IMR-90 (cell line): ENCODE data around the gene BMX. TPM values are rescaled to one million over a fixed set of nuclear protein-coding genes. Genes with fewer than 3 reads are reported as not detected.

Experiments
- ATAC-seq: fragments of 200-7000 bp; cut with Tn5 transposase; 2 replicates; pipeline ENCODE4 v1.9.1; 2020; ENCODE audit warnings: low read depth, mild to moderate bottlenecking, moderate library complexity
- BruUV-seq: library from RNA; stranded (reverse); fragments of 400-500 nt; replicated peaks from 2 replicates; lab custom pipeline; 2021; lab: Mats Ljungman, UMichigan
- CTCF ChIA-PET: fragments of 300-600 bp; formaldehyde crosslinking; extraction: SDS; loops from one replicate; lab custom pipeline; 2021; ENCODE audit warnings: antibody characterized with exemption; lab: Yijun Ruan, JAX
- POLR2A ChIA-PET: fragments of 300-600 bp; sonication (Branson Sonifier 250); formaldehyde crosslinking; loops from one replicate; lab custom pipeline; 2022; ENCODE audit warnings: antibody characterized with exemption; ENCODE audit not compliant: unreplicated experiment; lab: Charles Lee
- DNase-seq: peaks from one replicate; pipeline ENCODE4 v3.0.0; 2013
- H2AFZ ChIP-seq: replicated peaks from 2 replicates; pipeline ENCODE3; 2013; ENCODE audit warnings: low read length, mild to moderate bottlenecking; ENCODE audit not compliant: poor library complexity
- H2AK5ac ChIP-seq: 2 replicates; pipeline ENCODE4 v1.6.1; 2013; ENCODE audit warnings: low read depth, low read length, inconsistent platforms
- H2AK9ac ChIP-seq: replicated peaks from 2 replicates; pipeline ENCODE3; 2013; ENCODE audit warnings: mild to moderate bottlenecking, low read depth, low read length, moderate library complexity; ENCODE audit not compliant: poor library complexity
- H2BK120ac ChIP-seq: 2 replicates; pipeline ENCODE4 v1.6.1; 2013; ENCODE audit warnings: low read depth, low read length, inconsistent platforms
- H2BK15ac ChIP-seq: 3 replicates; pipeline ENCODE4 v1.6.1; 2013; ENCODE audit warnings: low read depth, low read length, inconsistent platforms
- H2BK20ac ChIP-seq: 2 replicates; pipeline ENCODE4 v1.6.1; 2013; ENCODE audit warnings: low read depth, mild to moderate bottlenecking, inconsistent platforms, low read length, moderate library complexity
- H2BK5ac ChIP-seq: 2 replicates; pipeline ENCODE4 v1.6.1; 2013; ENCODE audit warnings: mild to moderate bottlenecking, low read depth, low read length, inconsistent platforms; ENCODE audit not compliant: poor library complexity, severe bottlenecking
- H3K14ac ChIP-seq: replicated peaks from 2 replicates; pipeline ENCODE4 v1.6.1; 2013; ENCODE audit warnings: low read depth, low read length, inconsistent platforms
- H3K18ac ChIP-seq: 2 replicates; pipeline ENCODE4 v1.6.1; 2013; ENCODE audit warnings: low read depth, low read length, control low read depth
- H3K23ac ChIP-seq: 2 replicates; pipeline ENCODE4 v1.6.1; 2013; ENCODE audit warnings: low read depth, low read length, inconsistent platforms
- H3K27ac ChIP-seq: 2 replicates; pipeline ENCODE4 v1.5.1; 2013; ENCODE audit warnings: mild to moderate bottlenecking, control low read depth, low read length; ENCODE audit not compliant: insufficient read depth
- H3K27me3 ChIP-seq: 2 replicates; pipeline ENCODE4 v1.6.1; 2013; ENCODE audit warnings: low read length; ENCODE audit not compliant: control insufficient read depth, insufficient read depth
- H3K36me3 ChIP-seq: 2 replicates; pipeline ENCODE4 v1.6.1; 2013; ENCODE audit warnings: low read length, mixed read lengths; ENCODE audit not compliant: control insufficient read depth, insufficient read depth
- H3K4ac ChIP-seq: 2 replicates; pipeline ENCODE4 v1.6.1; 2013; ENCODE audit warnings: low read depth, low read length, inconsistent platforms
- H3K4me1 ChIP-seq: 2 replicates; pipeline ENCODE4 v1.6.1; 2013; ENCODE audit warnings: low read length, mixed read lengths; ENCODE audit not compliant: control insufficient read depth, insufficient read depth
- H3K4me2 ChIP-seq: 2 replicates; pipeline ENCODE4 v1.6.1; 2013; ENCODE audit warnings: low read depth, mild to moderate bottlenecking, control low read depth, low read length, moderate library complexity
- H3K4me3 ChIP-seq: 2 replicates; pipeline ENCODE4 v1.5.1; 2013; ENCODE audit warnings: low read depth, mild to moderate bottlenecking, control low read depth, low read length, moderate library complexity; ENCODE audit not compliant: insufficient read depth
- H3K56ac ChIP-seq: 2 replicates; pipeline ENCODE4 v1.6.1; 2013; ENCODE audit warnings: low read length, inconsistent platforms; ENCODE audit not compliant: insufficient read depth; ENCODE audit errors: extremely low read depth
- H3K79me1 ChIP-seq, 2 experiments: 2 replicates each; pipeline ENCODE4 v1.6.1; 2013; ENCODE audit warnings: low read length in 2 of 2, inconsistent platforms in 1 of 2, low read depth in 1 of 2
- H3K9ac ChIP-seq: 2 replicates; pipeline ENCODE4 v1.6.1; 2013; ENCODE audit warnings: low read depth, low read length, control low read depth
- H3K9me1 ChIP-seq: 2 replicates; pipeline ENCODE4 v1.6.1; 2013; ENCODE audit warnings: low read length, inconsistent platforms; ENCODE audit not compliant: insufficient read depth
- H3K9me3 ChIP-seq: 2 replicates; pipeline ENCODE4 v1.6.1; 2013; ENCODE audit warnings: low read length; ENCODE audit not compliant: control insufficient read depth, insufficient read depth
- H4K20me1 ChIP-seq: 2 replicates; pipeline ENCODE4 v1.6.1; 2013; ENCODE audit warnings: low read length, inconsistent platforms; ENCODE audit not compliant: insufficient read depth
- H4K5ac ChIP-seq: 2 replicates; pipeline ENCODE4 v1.6.1; 2013; ENCODE audit warnings: mild to moderate bottlenecking, low read depth, low read length, control low read depth
- H4K8ac ChIP-seq, 2 experiments: 2 replicates each; pipeline ENCODE4 v1.6.1; 2013; ENCODE audit warnings: low read depth in 2 of 2, low read length in 2 of 2, control low read depth in 1 of 2, inconsistent platforms in 1 of 2
- H4K91ac ChIP-seq: 2 replicates; pipeline ENCODE4 v1.6.1; 2013; ENCODE audit warnings: low read depth, low read length, inconsistent platforms; ENCODE audit not compliant: insufficient read depth
- BHLHE40 ChIP-seq: fragments of 150-350 bp; IDR thresholded peaks from 2 replicates; pipeline ENCODE4 v1.6.1; 2016; ENCODE audit warnings: mild to moderate bottlenecking, low read depth, low read length
- CEBPB ChIP-seq: IDR thresholded peaks from 2 replicates; pipeline ENCODE4 v1.6.1; 2012; ENCODE audit warnings: low read depth, low read length, improper control_type of control experiment
- CHD1 ChIP-seq: IDR thresholded peaks from 2 replicates; pipeline ENCODE4 v1.6.1; 2012; ENCODE audit warnings: low read depth, low read length, improper control_type of control experiment
- CTCF ChIP-seq: conservative IDR thresholded peaks from 2 replicates; pipeline ENCODE4 v1.5.1; 2012; ENCODE audit warnings: mild to moderate bottlenecking, low read depth, low read length, improper control_type of control experiment
- FOS ChIP-seq: fragments of 150-350 bp; IDR thresholded peaks from 2 replicates; pipeline ENCODE4 v1.6.1; 2016; ENCODE audit warnings: low read depth, low read length
- MAFK ChIP-seq: IDR thresholded peaks from 2 replicates; pipeline ENCODE4 v1.6.1; 2012; ENCODE audit warnings: low read depth, low read length, improper control_type of control experiment
- MAZ ChIP-seq: IDR thresholded peaks from 2 replicates; pipeline ENCODE4 v1.6.1; 2012; ENCODE audit warnings: low read depth, mild to moderate bottlenecking, low read length, improper control_type of control experiment, moderate library complexity, borderline replicate concordance
- MXI1 ChIP-seq: IDR thresholded peaks from 2 replicates; pipeline ENCODE4 v1.6.1; 2012; ENCODE audit warnings: low read depth, mild to moderate bottlenecking, low read length, moderate library complexity, borderline replicate concordance
- NFE2L2 ChIP-seq: fragments of 150-350 bp; IDR thresholded peaks from 2 replicates; pipeline ENCODE4 v1.6.1; 2016; ENCODE audit warnings: low read depth, mild to moderate bottlenecking, low read length
- POLR2A ChIP-seq: IDR thresholded peaks from 2 replicates; pipeline ENCODE4 v1.6.1; 2012; ENCODE audit warnings: mild to moderate bottlenecking, low read depth, low read length
- RAD21 ChIP-seq: IDR thresholded peaks from 2 replicates; pipeline ENCODE4 v1.6.1; 2012; ENCODE audit warnings: low read length, improper control_type of control experiment
- RCOR1 ChIP-seq: IDR thresholded peaks from 2 replicates; pipeline ENCODE4 v1.6.1; 2012; ENCODE audit warnings: mild to moderate bottlenecking, low read length, improper control_type of control experiment; ENCODE audit not compliant: insufficient replicate concordance
- RFX5 ChIP-seq: IDR thresholded peaks from 2 replicates; pipeline ENCODE4 v1.8.0; 2012; ENCODE audit warnings: low read depth, mild to moderate bottlenecking, low read length, moderate library complexity
- SMC3 ChIP-seq: fragments of 150-350 bp; IDR thresholded peaks from 2 replicates; pipeline ENCODE4 v1.6.1; 2016; ENCODE audit warnings: low read depth, mild to moderate bottlenecking, antibody characterized with exemption, low read length, moderate library complexity
- WGBS, 2 experiments: methylation state at CpG; one replicate each; pipeline versions ENCODE4 v1.1.5 to v1.1.7; 2013; ENCODE audit warnings: missing lambda C conversion rate in 2 of 2; ENCODE audit not compliant: insufficient read length in 1 of 2; ENCODE audit errors: extremely low coverage in 2 of 2; 5-methylcytosine and 5-hydroxymethylcytosine counted together
- dilution Hi-C: fragments of 300-500 bp; cut with HindIII; formaldehyde crosslinking; loops from one replicate; pipeline ENCODE4 v1.14.3; 2018; ENCODE audit warnings: low sequenced_read_pairs; ENCODE audit not compliant: unreplicated experiment
- in situ Hi-C: fragments of 300-500 bp; cut with MboI; formaldehyde crosslinking; loops from 3 replicates; pipeline ENCODE4 v1.14.3; 2019; ENCODE audit warnings: low sequenced_read_pairs, inconsistent platforms, mixed read lengths
- intact Hi-C: fragments of 100-400 bp; cut with micrococcal nuclease; formaldehyde crosslinking; loops from 2 replicates; pipeline ENCODE4 v1.10.0; 2022
- polyA plus RNA-seq, 3 experiments: library from polyadenylated mRNA; depleted of rRNA; stranded (reverse); fragments of >200 nt; gene quantifications; 2 replicates each; pipeline ENCODE4 v1.2.3, GENCODE V29; 2012; ENCODE audit warnings: low replicate concordance in 1 of 3
- total RNA-seq: library from RNA; depleted of rRNA; stranded (reverse); fragments of >200 nt; gene quantifications from 2 replicates; pipeline ENCODE4 v1.2.3, GENCODE V29; 2012
- TF ChIP-seq, protein P1 (sequence below): fragments of 150-350 bp; IDR thresholded peaks from 2 replicates; pipeline ENCODE4 v1.6.1; 2016; ENCODE audit warnings: low read depth, mild to moderate bottlenecking, low read length, moderate library complexity, borderline replicate concordance
- TF ChIP-seq, protein P2 (sequence below): fragments of 150-350 bp; IDR thresholded peaks from 2 replicates; pipeline ENCODE4 v1.6.1; 2017; ENCODE audit warnings: mild to moderate bottlenecking, antibody characterized with exemption, low read length, low read depth

Gene BMX
- total and polyA plus RNA-seq, 2 of the 4 experiments (the other 2 are of a cell fraction) = not detected

GRCh38 chrX:15598026-15598425 lies 97.4 kb downstream of the BMX start:
- TF ChIP-seq MXI1 = no peak
- TF ChIP-seq POLR2A = no peak
- TF ChIP-seq CEBPB = no peak
- no peak for TF ChIP-seq MAFK
- no peak for TF ChIP-seq SMC3
- no peak for TF ChIP-seq NFE2L2
- TF ChIP-seq RFX5 = no peak
- TF ChIP-seq RCOR1 = no peak
- TF ChIP-seq, protein P1, sequence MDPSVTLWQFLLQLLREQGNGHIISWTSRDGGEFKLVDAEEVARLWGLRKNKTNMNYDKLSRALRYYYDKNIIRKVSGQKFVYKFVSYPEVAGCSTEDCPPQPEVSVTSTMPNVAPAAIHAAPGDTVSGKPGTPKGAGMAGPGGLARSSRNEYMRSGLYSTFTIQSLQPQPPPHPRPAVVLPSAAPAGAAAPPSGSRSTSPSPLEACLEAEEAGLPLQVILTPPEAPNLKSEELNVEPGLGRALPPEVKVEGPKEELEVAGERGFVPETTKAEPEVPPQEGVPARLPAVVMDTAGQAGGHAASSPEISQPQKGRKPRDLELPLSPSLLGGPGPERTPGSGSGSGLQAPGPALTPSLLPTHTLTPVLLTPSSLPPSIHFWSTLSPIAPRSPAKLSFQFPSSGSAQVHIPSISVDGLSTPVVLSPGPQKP = no peak
- no peak for TF ChIP-seq CTCF
- no peak for TF ChIP-seq RAD21
- no peak for TF ChIP-seq FOS
- no peak for TF ChIP-seq CHD1
- no peak for TF ChIP-seq MAZ
- TF ChIP-seq BHLHE40 = no peak
- TF ChIP-seq, protein P2, sequence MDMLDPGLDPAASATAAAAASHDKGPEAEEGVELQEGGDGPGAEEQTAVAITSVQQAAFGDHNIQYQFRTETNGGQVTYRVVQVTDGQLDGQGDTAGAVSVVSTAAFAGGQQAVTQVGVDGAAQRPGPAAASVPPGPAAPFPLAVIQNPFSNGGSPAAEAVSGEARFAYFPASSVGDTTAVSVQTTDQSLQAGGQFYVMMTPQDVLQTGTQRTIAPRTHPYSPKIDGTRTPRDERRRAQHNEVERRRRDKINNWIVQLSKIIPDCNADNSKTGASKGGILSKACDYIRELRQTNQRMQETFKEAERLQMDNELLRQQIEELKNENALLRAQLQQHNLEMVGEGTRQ = no peak
- intact Hi-C loops = no loop called here
- no peak overlapping the region for H4K5ac ChIP-seq
- no CpG with 5 or more reads among the region's 3 CpGs for WGBS, 2 experiments
- no peaks in the 10 kb centered on the region for H3K36me3 ChIP-seq
- H3K9me3 ChIP-seq = no peaks in the 10 kb centered on the region
- no peak overlapping the region for H2BK15ac ChIP-seq
- H3K79me1 ChIP-seq = no peaks in the 10 kb centered on the region
- H3K27me3 ChIP-seq = peaks cover 13% of the 10 kb centered on the region
- ChIA-PET CTCF (no interaction called here), POLR2A (interaction anchor here (0.6 kb wide), 1 partner anchor 1195 kb away, joined by 3 read pairs; no protein-coding TSS in a partner anchor)
- no peak overlapping the region for H4K91ac ChIP-seq
- H3K9ac ChIP-seq = no peak overlapping the region
- no peak overlapping the region for H2BK20ac ChIP-seq
- no peak overlapping the region for H3K18ac ChIP-seq
- H4K8ac ChIP-seq = no peak overlapping the region
- H3K4me1 ChIP-seq = no peaks in the 10 kb centered on the region
- DNase-seq (no peak), ATAC-seq (no peak)
- no peak overlapping the region for H3K4me3 ChIP-seq
- H3K27ac ChIP-seq = no peak overlapping the region
- H2BK5ac ChIP-seq = no peak overlapping the region
- in situ Hi-C loops = no loop called here
- H2AK9ac ChIP-seq = no peak overlapping the region
- no peak overlapping the region for H2BK120ac ChIP-seq
- BruUV-seq = no TSS peak
- no peak overlapping the region for H2AFZ ChIP-seq
- no peak overlapping the region for H3K4me2 ChIP-seq
- H3K4ac ChIP-seq = no peak overlapping the region
- dilution Hi-C loops = no loop called here
- no peaks in the 10 kb centered on the region for H3K9me1 ChIP-seq
- no peak overlapping the region for H3K23ac ChIP-seq
- no peaks in the 10 kb centered on the region for H4K20me1 ChIP-seq
- H3K56ac ChIP-seq = no peak overlapping the region
- H3K14ac ChIP-seq = no peak overlapping the region
- H2AK5ac ChIP-seq = no peak overlapping the region
